CD4-positive, alpha-beta T cell treated with Interleukin-4 for 1 hour (primary cell): Measurements from ENCODE around the gene PELO.
"Not testable (repeated sequence)": the region's sequence is repeated elsewhere in the genome, so short reads cannot be mapped to it uniquely, and the experiment has no call there.

Experiments used
- DNase-seq, 2 donors: peaks; one replicate each; pipeline ENCODE4 v3.0.0-alpha.2; 2020 to 2022

Gene PELO

DNA sequence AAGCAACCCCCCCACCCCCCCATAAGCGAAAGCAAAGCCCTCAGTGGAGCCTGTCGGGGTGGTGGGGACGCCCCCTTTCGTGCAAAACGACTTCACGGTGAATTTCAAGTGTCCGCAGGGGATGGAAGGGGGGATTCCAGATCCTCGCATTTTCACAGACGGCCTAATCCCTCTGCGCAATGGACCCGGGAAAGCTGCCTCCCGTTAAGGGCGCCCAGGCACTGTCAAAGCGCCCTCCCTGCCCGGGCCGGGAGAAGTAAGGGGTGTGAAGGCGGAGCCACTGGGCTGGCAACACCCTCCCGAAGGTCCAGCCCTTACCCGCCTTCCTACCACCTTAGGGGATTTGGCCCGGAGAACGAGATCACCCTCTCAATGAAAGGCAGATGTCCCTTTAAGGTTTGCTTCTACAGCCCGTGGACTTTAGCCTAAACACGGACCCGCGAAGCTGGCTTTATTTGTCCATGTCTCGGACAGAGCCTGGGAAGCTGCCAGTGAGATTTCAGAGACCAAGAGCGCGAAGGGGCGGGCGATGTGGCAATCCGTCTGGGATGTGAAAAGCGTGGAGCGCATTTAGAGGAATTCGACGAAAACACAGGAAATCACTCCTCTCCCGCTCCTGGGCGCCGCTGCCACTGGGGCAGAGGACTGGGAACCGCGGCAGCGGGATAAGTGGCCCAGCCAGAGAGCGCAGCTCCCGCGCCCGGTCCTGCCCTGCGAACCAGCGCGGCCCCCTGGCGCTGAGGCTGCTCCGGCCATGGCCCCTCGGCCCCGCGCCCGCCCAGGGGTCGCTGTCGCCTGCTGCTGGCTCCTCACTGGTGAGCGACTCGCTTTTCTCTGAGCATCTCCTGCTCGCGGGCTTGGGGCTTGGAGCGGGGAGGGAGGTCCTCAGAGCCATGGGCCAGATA, at the start of gene PELO, which contains the start of gene ITGA1:
Gene PELO, plus strand, starts transcription at position 317 of the 905 bp plus-strand sequence. CDS start 12,479 bp downstream, outside the sequence.
Gene ITGA1, plus strand, starts transcription at position 317 of the 905 bp plus-strand sequence. Its CDS starts 438 bp downstream, at position 755.
- peak; percentile 33 to 59 for DNase-seq

- DNase-seq: no peak
Measured at GRCh38 chr5:52738095-52738506, 49.6 kb upstream of the PELO start.

DNA sequence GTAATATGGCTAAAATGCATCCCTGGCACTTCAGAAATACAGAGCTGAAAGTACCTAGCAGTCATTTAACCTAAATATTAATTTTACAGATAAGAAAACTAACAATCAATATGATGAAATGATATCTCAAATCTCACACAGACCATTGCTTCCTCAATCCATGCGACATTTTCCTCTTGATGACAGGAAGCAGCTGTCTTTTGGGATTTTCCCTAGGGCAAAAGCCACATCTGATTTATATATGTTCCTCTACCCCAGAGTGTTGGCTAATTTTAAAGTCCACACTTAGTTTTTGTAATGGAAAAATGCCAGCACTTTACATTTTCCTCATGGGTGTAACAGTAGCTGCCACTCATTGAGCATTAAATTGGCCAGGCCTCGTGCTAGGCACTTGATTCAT, 47.7 kb upstream of the PELO start:
- DNase-seq: no peak

GRCh38 chr5:52743012-52743411, 44.7 kb upstream of the PELO start:
- no peak for DNase-seq

DNA sequence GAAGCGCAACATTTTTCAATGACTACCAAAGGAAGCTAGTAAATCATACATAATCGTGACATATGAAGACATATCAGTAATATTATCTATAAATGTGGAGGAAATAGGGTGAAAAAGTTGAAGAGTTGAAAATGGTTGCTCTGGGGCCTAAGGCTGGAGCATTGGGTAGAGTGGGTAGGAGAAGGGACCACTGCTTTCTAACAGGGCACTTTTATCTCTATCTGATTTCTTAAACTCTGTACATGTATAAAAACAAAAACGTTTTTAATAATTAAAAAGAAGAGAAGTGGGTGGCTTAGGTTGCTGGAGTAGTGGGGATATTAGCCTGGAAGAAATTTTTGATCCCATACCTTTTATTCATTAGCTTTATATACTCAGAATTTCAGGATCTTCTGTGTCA, 44.2 kb upstream of the PELO start:
- no peak for DNase-seq

DNA sequence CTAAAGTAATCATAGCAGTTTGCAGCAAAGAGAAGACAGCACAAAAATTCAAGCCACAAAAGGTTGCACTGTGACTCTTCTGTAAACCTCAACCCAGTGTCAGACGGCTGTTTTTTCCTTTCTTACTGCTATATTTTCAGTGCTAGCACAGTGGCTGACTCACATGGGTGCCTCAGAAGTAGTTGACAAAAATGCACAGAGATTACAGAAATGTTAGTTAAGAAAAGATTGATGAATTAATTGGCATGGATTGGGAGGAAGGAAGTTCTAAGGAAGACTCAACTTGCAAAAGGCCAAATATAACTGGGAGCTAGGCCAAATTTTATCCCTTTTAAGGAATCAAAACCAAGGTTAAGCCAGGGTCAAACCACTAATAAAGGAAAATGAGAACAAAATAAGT, 43.7 kb upstream of the PELO start:
- peak; percentile 37 to 54 for DNase-seq

DNA sequence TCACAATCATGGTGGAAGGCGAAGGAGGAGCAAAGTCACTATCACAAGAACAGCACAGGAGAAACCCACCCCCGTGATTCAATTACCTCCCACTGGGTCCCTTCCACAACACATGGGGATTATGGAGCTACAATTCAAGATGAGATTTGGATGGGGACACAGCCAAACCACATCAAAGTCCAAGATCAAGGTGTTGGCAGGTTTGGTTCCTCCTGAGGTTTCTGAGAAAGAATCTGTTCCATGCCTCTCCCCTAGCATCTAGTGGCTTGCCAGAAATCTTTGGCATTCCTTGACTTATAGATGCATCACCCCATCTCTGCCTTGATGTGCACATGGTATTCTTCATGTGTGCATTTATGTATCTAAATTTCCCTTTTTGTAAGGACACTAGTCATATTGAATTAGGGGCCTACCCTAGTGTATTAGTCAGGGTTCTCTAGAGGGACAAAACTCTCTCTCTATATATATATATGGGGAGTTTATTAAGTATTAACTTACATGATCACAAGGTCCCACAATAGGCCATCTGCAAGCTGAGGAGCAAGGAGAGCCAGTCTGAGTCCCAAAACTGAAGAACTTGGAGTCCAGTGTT, 42.8 kb upstream of the PELO start:
- not testable (repeated sequence) for DNase-seq

DNA sequence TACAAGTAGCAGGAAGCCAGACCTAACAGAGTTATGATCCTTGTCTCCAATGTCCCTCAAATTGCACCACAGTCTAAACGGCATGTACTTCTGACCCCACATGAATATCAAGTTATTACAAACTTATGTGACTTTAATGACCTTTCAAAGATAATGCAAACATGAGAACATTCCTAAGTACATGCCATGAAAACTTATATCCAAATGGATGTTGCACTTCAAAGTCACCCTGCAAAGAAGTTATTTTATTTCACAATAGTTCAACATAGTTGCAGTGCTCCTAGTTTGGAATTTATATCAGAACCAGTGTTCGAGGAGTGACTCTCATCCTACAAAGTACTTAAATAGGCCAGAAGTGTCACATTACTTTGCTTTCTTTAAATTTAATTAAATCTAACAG, 41.2 kb upstream of the PELO start:
- no peak for DNase-seq

GRCh38 chr5:52748590-52748989, 39.1 kb upstream of the PELO start:
- no peak for DNase-seq

DNA sequence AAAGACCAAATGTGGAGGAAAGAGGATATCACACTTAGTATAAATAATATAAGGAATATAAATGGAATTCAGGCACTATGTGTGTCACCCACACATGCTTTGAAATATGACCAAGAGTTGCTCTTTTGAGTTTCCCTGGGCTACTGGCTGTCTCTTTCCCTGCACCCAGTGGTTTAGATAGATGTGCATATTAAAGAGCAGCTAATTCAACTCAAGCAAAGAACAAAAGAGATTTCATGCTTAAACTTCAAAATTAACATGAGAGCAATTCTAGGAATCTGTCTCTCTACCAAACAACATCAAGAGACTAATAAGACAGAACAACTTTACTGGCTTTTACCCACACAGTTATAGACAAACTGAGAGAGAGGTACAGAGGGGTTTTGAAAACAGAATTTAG, 38.0 kb upstream of the PELO start:
- no peak for DNase-seq

- DNase-seq: no peak
Measured at GRCh38 chr5:52751137-52751536, 36.6 kb upstream of the PELO start.

DNA sequence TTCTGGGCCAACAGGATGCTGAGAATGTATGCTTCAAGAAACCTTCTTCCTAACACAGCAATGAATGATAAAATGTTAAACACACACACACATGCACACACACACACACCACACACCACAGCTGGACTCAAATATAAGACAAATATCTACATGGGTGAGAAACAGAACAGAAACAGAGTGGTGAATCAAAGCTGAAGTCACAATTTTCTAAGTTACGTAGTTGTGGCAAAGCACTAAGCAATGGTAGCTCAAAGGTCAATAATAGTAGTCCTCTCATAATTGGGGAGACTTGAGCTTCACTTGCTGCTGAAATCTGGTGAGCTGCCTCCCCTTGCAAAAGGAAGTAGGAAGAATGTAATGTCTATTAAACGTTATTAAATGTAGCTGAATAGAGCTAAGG, 33.7 kb upstream of the PELO start:
- no peak for DNase-seq

DNA sequence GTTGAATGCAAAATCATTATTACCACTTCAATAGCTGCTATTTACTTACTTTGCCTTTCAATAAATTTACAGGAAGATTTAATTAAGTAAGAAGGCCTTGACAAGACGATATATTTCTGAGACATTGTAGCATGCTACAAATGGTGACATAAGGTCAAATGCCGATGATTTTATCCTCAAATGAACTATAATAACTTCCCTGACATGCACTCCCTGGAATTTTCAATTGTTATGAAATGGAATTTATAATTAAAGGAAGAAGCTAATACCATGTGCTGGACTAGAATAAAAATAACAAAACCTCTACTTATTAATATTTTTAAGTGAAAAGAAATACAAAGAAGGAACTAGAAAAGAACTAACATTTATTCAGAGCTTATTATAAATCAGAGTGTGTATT, 30.2 kb upstream of the PELO start:
- no peak for DNase-seq

GRCh38 chr5:52758014-52758413, 29.7 kb upstream of the PELO start:
- no peak for DNase-seq

GRCh38 chr5:52759331-52759730, 28.4 kb upstream of the PELO start:
- no peak for DNase-seq

DNA sequence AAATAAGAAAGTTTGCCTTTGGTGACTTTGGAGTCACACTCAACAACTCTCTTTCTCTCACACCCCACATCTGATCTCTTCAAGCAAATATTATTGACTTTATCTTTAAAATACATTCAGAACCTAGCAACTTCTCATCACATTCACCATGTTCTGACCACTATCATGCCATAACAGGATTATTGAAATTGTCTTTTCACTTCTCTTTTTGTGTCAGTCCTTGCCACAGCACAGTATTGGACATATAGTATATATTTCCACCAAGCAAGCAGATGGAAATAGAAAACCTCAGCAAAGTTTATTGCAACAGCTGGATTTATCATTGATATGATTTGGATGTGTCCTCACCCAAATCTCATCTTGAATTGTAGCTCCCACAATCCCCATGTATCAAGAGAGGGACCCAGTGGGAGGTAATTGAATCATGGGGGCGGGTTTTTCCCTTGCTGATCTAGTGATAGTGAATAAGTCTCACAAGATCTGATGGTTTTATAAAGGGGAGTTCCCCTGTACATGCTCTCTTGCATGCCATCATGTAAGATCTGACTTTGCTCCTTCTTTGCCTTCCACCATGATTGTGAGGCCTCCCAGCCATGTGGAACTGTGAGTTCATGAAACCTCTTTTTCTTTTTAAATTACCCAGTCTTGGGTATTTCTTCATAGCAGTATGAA, 26.9 kb upstream of the PELO start:
- no peak for DNase-seq

- no peak for DNase-seq
Measured at GRCh38 chr5:52767217-52767743, 20.4 kb upstream of the PELO start.

DNA sequence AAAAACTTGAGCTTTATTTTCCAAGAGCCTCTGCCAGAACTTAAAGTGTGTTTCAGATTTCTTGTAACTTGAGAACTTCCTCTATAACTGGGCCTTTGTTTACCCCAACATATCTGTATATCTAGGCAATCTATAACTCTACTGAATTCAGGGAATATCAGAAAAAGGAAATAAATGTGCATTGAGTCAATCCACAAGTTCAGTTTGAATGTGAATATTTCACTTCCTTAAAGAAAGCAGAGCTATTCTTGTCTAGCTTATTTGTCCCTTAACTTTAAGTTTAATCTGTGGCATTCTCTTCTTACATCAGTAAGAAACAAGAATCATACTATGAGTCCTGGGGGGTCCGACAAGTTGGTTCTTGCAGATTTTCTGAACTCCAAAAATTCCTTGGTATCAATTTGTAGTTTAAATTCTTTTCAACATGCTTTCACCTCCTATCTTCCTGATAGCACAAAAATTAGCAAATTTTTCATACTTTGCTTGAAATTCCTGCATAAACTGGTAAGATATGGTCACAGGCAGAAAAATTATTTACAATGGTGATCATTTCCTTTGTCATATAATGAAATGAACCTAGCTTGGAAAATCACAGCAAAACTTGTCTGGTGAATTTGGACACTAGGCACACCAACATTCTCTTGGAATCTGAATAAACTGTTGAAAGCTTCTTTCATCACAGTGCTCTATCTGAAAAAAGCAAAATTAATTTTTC, 19.8 kb upstream of the PELO start:
- no peak for DNase-seq

DNA sequence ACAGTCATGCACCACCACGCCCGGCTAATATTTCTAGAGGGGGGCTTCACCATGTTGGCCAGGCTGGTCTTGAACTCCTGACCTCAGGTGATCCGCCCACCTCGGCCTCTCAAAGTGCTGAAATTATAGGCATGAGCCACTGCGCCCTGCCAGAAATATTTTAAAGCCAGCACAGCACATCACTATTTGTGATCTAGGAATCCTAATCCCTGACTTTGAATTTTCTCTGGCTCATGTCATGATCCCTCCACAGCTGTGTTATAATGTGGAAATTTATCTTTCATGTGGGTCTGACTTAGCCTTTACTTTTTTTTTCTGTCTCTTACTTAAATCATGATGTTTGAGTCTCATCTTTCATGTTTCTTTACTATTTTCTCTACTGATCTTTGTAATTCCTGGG, 18.7 kb upstream of the PELO start:
- DNase-seq: no peak

- DNase-seq: no peak
Measured at GRCh38 chr5:52770287-52770939, 17.3 kb upstream of the PELO start.

- DNase-seq: peak in 1 of 2 donors; percentile 50
Measured at GRCh38 chr5:52771343-52772039, 16.2 kb upstream of the PELO start.

GRCh38 chr5:52772668-52773067, 15.0 kb upstream of the PELO start:
- DNase-seq: no peak
